ENCODE measurements around the gene EIF6.

EIF6 gene

GRCh38 chr20:35273449-35274171 lies 11.0 kb downstream of the EIF6 start:
- H3K4me3 ChIP-seq (ENCODE audit: low read depth, low read length) = no peak overlapping the region
- peak; percentile 81 for DNase-seq (ENCODE audit: low read depth)
- TF ChIP-seq CTCF (IDR thresholded peaks at IDR 0.05; ENCODE audit: control insufficient read depth, extremely low read depth, insufficient read depth) = no peak

- H3K4me3 ChIP-seq (ENCODE audit: low read depth, low read length) = no peak overlapping the region
- TF ChIP-seq CTCF (IDR thresholded peaks at IDR 0.05; ENCODE audit: control insufficient read depth, extremely low read depth, insufficient read depth) = no peak
- DNase-seq (ENCODE audit: low read depth) = no peak
Observed at GRCh38 chr20:35271904-35272303, 12.7 kb downstream of the EIF6 start.

GRCh38 chr20:35271073-35271882 lies 13.3 kb downstream of the EIF6 start:
- H3K4me3 ChIP-seq (ENCODE audit: low read depth, low read length) = no peak overlapping the region
- DNase-seq (ENCODE audit: low read depth) = no peak
- no peak for TF ChIP-seq CTCF (IDR thresholded peaks at IDR 0.05; ENCODE audit: control insufficient read depth, extremely low read depth, insufficient read depth)

GRCh38 chr20:35270021-35270902 lies 14.3 kb downstream of the EIF6 start:
- TF ChIP-seq CTCF (IDR thresholded peaks at IDR 0.05; ENCODE audit: control insufficient read depth, extremely low read depth, insufficient read depth) = no peak
- no peak overlapping the region for H3K4me3 ChIP-seq (ENCODE audit: low read depth, low read length)
- DNase-seq (ENCODE audit: low read depth) = no peak

GRCh38 chr20:35269055-35269781 lies 15.4 kb downstream of the EIF6 start:
- H3K4me3 ChIP-seq (ENCODE audit: low read depth, low read length) = no peak overlapping the region

More at GRCh38 chr20:35269055-35269781, 15.4 kb downstream of the EIF6 start:
- peak; percentile 74 for DNase-seq (ENCODE audit: low read depth)
- peak; percentile 92 for TF ChIP-seq CTCF (IDR thresholded peaks at IDR 0.05; ENCODE audit: control insufficient read depth, extremely low read depth, insufficient read depth)

Measured in LNCaP clone FGC (cell line).